Breast epithelium (tissue), 4 donors: ENCODE measurements around the gene LGALS7B. TPM values are rescaled to one million over a fixed set of nuclear protein-coding genes. Genes with fewer than 3 reads are reported as not detected.

ENCODE experiments used
- DNase-seq, 2 donors: peaks; one replicate each; pipeline ENCODE4 v3.0.0-alpha.2; 2019; ENCODE audit warnings: low spot score in 2 of 2
- H3K27ac ChIP-seq, 2 donors: fragments of 200-600 bp; sonication (generic) in 1 of 2; one replicate each; pipeline ENCODE4 v1.5.1; 2016 to 2019; ENCODE audit warnings: mild to moderate bottlenecking in 1 of 2
- H3K27me3 ChIP-seq, 2 donors: fragments of 200-600 bp; sonication (generic) in 1 of 2; one replicate each; pipeline versions ENCODE4 v1.5.1 to v1.6.0; 2017 to 2019; ENCODE audit warnings: control low read depth in 1 of 2, mild to moderate bottlenecking in 1 of 2
- H3K36me3 ChIP-seq: fragments of 200-600 bp; one replicate; pipeline ENCODE4 v1.5.1; 2019
- H3K4me1 ChIP-seq, 2 donors: fragments of 200-600 bp; sonication (generic); one replicate each; pipeline ENCODE4 v1.5.1; 2016 to 2019; ENCODE audit warnings: control low read depth in 1 of 2
- H3K4me3 ChIP-seq, 3 donors: fragments of 200-600 bp; sonication (generic); 1 replicate in 2 of 3; 2 replicates in 1 of 3; pipeline ENCODE4 v1.5.1; 2016 to 2019; ENCODE audit warnings: mild to moderate bottlenecking in 3 of 3, moderate library complexity in 2 of 3
- H3K9me3 ChIP-seq, 2 donors: fragments of 200-600 bp; sonication (generic) in 1 of 2; one replicate each; pipeline ENCODE4 v1.5.1; 2016 to 2019; ENCODE audit warnings: control low read depth in 1 of 2
- POLR2A ChIP-seq: fragments of 450-650 bp; IDR thresholded peaks from one replicate; pipeline ENCODE4 v1.6.1; 2016; ENCODE audit warnings: antibody characterized with exemption, mild to moderate bottlenecking, moderate library complexity
- POLR2AphosphoS5 ChIP-seq, 3 donors: sonication (generic); formaldehyde crosslinking; IDR thresholded peaks; one replicate each; pipeline ENCODE4 v1.6.1; 2017; ENCODE audit warnings: antibody characterized with exemption in 3 of 3
- intact Hi-C: fragments of 100-400 bp; cut with DNase I; formaldehyde crosslinking; loops from one replicate; pipeline ENCODE4 v1.15.1; 2023; ENCODE audit warnings: low total_unique reads
- total RNA-seq, 3 donors: library from RNA; depleted of rRNA; stranded (reverse); fragments of >200 nt; gene quantifications; one replicate each; pipeline ENCODE4 v1.1.0, GENCODE V29; 2016
- TF ChIP-seq, protein P1 (sequence below), 3 donors: fragments of 450-650 bp; IDR thresholded peaks; one replicate each; pipeline ENCODE4 v1.5.1; 2016 to 2017; ENCODE audit warnings: antibody characterized with exemption in 3 of 3, mild to moderate bottlenecking in 3 of 3, moderate library complexity in 3 of 3

The LGALS7B gene
- total RNA-seq, 3 donors from 2014 or later = 5.9 to 23.6 TPM; not detected in 1

DNA sequence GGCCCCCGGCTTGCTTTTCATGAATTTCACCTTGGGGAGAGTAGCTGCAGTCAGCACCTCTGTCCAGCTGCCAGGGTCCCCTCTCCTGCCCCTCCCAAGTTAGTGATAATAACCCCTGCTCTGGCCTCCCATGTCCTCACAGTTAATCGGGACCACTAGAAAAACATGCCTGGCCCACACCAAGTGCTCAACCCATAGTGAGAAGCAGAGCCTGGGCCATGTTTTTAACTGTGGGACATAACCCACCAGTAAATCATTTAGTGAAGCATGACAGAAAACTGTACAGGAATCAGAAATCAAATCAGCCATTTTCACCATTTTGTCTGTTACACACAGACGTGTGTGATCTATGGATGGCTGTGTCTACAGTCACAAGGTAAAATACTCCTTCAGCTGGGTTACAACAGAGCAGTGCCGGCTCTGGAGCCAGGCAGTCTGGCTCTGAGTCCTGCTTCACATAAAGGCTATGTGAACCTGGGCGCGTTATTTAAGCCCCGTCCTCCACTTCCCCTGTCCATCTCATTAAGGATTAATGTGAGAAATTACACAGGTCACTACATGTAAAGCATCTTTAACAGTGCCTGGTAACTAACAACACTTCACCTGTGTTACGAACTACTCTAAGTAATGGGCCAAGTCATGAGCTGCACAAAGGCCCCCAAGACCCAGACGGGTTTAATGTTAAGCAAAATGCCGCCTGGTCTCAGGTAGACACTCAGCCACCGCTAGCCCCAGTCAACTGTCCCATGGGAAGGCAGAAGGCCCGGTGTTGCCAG lies 50.2 kb downstream of the LGALS7B start:
- no peaks in the 10 kb centered on the region for H3K27me3 ChIP-seq
- peak overlapping the region; percentile 58 to 91 for H3K27ac ChIP-seq
- peaks cover 18% of the 10 kb centered on the region for H3K36me3 ChIP-seq
- DNase-seq = no peak
- TF ChIP-seq POLR2A (no peak), POLR2AphosphoS5 (IDR thresholded peaks at IDR 0.05) (no peak)
- TF ChIP-seq, protein P1, sequence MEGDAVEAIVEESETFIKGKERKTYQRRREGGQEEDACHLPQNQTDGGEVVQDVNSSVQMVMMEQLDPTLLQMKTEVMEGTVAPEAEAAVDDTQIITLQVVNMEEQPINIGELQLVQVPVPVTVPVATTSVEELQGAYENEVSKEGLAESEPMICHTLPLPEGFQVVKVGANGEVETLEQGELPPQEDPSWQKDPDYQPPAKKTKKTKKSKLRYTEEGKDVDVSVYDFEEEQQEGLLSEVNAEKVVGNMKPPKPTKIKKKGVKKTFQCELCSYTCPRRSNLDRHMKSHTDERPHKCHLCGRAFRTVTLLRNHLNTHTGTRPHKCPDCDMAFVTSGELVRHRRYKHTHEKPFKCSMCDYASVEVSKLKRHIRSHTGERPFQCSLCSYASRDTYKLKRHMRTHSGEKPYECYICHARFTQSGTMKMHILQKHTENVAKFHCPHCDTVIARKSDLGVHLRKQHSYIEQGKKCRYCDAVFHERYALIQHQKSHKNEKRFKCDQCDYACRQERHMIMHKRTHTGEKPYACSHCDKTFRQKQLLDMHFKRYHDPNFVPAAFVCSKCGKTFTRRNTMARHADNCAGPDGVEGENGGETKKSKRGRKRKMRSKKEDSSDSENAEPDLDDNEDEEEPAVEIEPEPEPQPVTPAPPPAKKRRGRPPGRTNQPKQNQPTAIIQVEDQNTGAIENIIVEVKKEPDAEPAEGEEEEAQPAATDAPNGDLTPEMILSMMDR (IDR thresholded peaks at IDR 0.05) = no peak
- intact Hi-C loops = no loop called here
- no peak overlapping the region for H3K4me3 ChIP-seq
- H3K9me3 ChIP-seq = no peaks in the 10 kb centered on the region
- peaks cover 9 to 14% of the 10 kb centered on the region in 2 donors for H3K4me1 ChIP-seq

DNA sequence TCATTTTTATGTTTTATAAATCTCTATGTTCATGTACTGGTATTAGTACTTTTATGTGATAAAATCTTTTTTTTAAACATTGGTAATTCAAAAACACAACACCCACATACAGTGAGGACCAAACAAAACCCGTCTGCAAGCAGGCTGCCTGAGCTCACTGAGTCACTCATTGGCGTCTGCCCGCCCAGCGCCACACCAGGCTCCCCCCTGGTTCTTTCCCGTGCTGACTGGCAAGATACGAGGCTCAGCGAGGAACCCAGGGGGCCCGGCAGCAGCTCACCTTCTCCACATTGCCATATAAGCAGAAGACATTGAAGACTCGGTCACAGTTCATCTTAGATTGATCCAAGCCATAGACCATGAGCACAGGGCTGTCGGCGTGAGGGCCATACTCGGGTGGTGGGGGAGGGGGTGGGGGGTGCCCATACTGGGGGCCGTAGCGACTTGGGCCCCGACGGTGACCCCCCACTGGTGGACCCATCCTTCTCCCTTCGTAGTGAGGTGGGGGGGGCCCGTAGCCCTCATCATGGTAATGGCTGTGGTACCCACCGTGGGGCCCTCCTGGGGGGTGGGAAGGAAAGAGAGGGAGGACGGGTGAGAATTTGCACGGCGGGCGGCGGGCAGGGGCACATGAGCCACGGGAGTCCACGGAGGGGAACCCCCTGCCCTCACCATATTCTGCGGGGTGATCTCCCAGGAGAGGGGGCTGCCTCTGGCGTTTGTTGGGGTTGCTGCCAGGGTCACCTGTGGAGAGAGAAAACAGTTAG lies 51.0 kb downstream of the LGALS7B start:
- H3K4me1 ChIP-seq = peaks cover 9 to 14% of the 10 kb centered on the region in 2 donors
- peak overlapping the region; percentile 58 to 91 for H3K27ac ChIP-seq
- H3K36me3 ChIP-seq = peaks cover 18% of the 10 kb centered on the region
- H3K27me3 ChIP-seq = no peaks in the 10 kb centered on the region
- intact Hi-C loops = no loop called here
- H3K4me3 ChIP-seq = no peak overlapping the region
- TF ChIP-seq POLR2A (no peak), POLR2AphosphoS5 (IDR thresholded peaks at IDR 0.05) (no peak)
- TF ChIP-seq, protein P1 (IDR thresholded peaks at IDR 0.05) = no peak
- H3K9me3 ChIP-seq = no peaks in the 10 kb centered on the region
- DNase-seq = no peak

DNA sequence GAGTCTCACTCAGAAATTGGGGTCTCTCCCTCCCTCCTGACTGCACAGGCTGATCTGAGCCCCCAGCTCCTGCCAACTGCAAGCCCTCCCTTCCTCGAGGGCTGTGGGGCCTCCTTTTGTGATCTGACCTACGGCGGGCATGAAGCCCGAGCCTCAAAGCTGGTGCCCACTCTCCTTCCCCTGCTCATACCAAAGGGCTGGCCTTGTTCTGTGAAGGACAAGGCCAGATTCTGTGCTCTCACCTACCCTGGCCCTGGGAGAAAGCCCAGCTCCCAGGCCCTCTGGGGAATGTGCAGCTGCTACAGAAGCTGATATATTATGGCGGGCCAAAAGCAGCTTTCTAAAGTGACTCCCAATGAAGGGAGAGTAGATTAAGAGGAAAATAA lies 51.6 kb downstream of the LGALS7B start:
- peaks cover 9 to 14% of the 10 kb centered on the region in 2 donors for H3K4me1 ChIP-seq
- no peak overlapping the region for H3K4me3 ChIP-seq
- H3K9me3 ChIP-seq = no peaks in the 10 kb centered on the region
- peak overlapping the region; percentile 58 to 91 for H3K27ac ChIP-seq
- TF ChIP-seq POLR2A (no peak), POLR2AphosphoS5 (IDR thresholded peaks at IDR 0.05) (no peak)
- TF ChIP-seq, protein P1 (IDR thresholded peaks at IDR 0.05) = no peak
- DNase-seq = no peak
- intact Hi-C loops = no loop called here
- no peaks in the 10 kb centered on the region for H3K27me3 ChIP-seq
- H3K36me3 ChIP-seq = peaks cover 22% of the 10 kb centered on the region

Other genes starting within 250 kb of the LGALS7B start
- gene MAP4K1, start 171.2 kb upstream of the LGALS7B start, total RNA-seq = 1 to 10 TPM; 2.5 to 9.3 (median 3.6) TPM
- gene EIF3K, start 170.0 kb upstream of the LGALS7B start, total RNA-seq = 100 to 1,000 TPM; 401 to 562 (median 420) TPM
- 100 to 1,000 TPM; 182 to 296 (median 269) TPM for gene ACTN4, start 141.6 kb upstream of the LGALS7B start, total RNA-seq
- gene CAPN12, start 44.7 kb upstream of the LGALS7B start, total RNA-seq = 1 to 10 TPM in 2 of 3 donors, under 1 TPM in 1; 0.16 to 9.2 (median 4.1) TPM
- 1 to 10 TPM in 1 of 3 donors, not detected in 2; 1.5 TPM for gene LGALS7, start 15.7 kb upstream of the LGALS7B start, total RNA-seq
- 10 to 100 TPM in 1 of 3 donors, under 1 TPM in 2; 0.80 to 16.4 (median 0.88) TPM for gene LGALS4, start 23.7 kb downstream of the LGALS7B start, total RNA-seq
- 100 to 1,000 TPM in 1 of 3 donors, 10 to 100 TPM in 2; 85.8 to 113 (median 93.8) TPM for gene ECH1, start 42.6 kb downstream of the LGALS7B start, total RNA-seq
- 100 to 1,000 TPM; 164 to 193 (median 168) TPM for gene HNRNPL, start 60.8 kb downstream of the LGALS7B start, total RNA-seq
- 10 to 100 TPM in 2 of 3 donors, 1 to 10 TPM in 1; 4.5 to 13.0 (median 12.8) TPM for gene RINL, start 89.1 kb downstream of the LGALS7B start, total RNA-seq
- 10 to 100 TPM; 61.8 to 92.3 (median 88.2) TPM for gene SIRT2, start 110.4 kb downstream of the LGALS7B start, total RNA-seq
- gene NFKBIB, start 110.8 kb downstream of the LGALS7B start, total RNA-seq = 10 to 100 TPM; 15.7 to 29.2 (median 19.6) TPM
- gene CCER2, start 123.0 kb downstream of the LGALS7B start, total RNA-seq = under 1 TPM in 2 of 3 donors, not detected in 1; 0.64 to 0.88 TPM
- gene SARS2, start 141.6 kb downstream of the LGALS7B start, total RNA-seq = 10 to 100 TPM; 10.9 to 22.6 (median 18.9) TPM
- gene MRPS12, start 141.7 kb downstream of the LGALS7B start, total RNA-seq = 10 to 100 TPM; 27.5 to 41.0 (median 29.3) TPM
- 10 to 100 TPM; 14.2 to 67.2 (median 28.5) TPM for gene FBXO17, start 186.5 kb downstream of the LGALS7B start, total RNA-seq
- 1 to 10 TPM; 2.6 to 7.2 (median 5.1) TPM for gene FBXO27, start 243.3 kb downstream of the LGALS7B start, total RNA-seq